SH-SY5Y (cell line): ENCODE data around the gene CYP11A1.

Experiments
- GATA2 ChIP-seq: IDR thresholded peaks from 2 replicates; pipeline ENCODE4 v1.6.1; 2011; ENCODE audit warnings: mild to moderate bottlenecking, low read depth, low read length
- GATA3 ChIP-seq: IDR thresholded peaks from 2 replicates; pipeline ENCODE4 v1.6.1; 2011; ENCODE audit warnings: low read depth, mild to moderate bottlenecking, low read length, moderate library complexity

- TF ChIP-seq GATA2 (no peak), GATA3 (no peak)
These were observed 13.1 kb upstream of the CYP11A1 start for GRCh38 chr15:74380361-74381189.
